ENCODE data around the gene CDH8. TPM values are rescaled to one million over a fixed set of nuclear protein-coding genes. Genes with fewer than 3 reads are reported as not detected.

The CDH8 gene
- total RNA-seq, 1 donor from 2014 or later = 0.78 TPM

GRCh38 chr16:61820820-61821219 is 215.4 kb downstream of the CDH8 start:
- no peak for TF ChIP-seq CTCF (IDR thresholded peaks at IDR 0.05)
- no peaks in the 10 kb centered on the region for H3K9me3 ChIP-seq
- DNase-seq (no peak), ATAC-seq (no peak)
- no peaks in the 10 kb centered on the region for H3K36me3 ChIP-seq
- no peaks in the 10 kb centered on the region for H3K27me3 ChIP-seq
- H3K4me1 ChIP-seq = no peaks in the 10 kb centered on the region
- intact Hi-C loops (cut with DNase I) = no loop called here
- no peak overlapping the region for H3K4me3 ChIP-seq
- H3K27ac ChIP-seq = no peak overlapping the region

GRCh38 chr16:61820398-61820797 is 215.8 kb downstream of the CDH8 start:
- Histone ChIP-seq H3K4me1 (no peaks in the 10 kb centered on the region), H3K27me3 (no peaks in the 10 kb centered on the region), H3K27ac (no peak overlapping the region), H3K4me3 (no peak overlapping the region), H3K9me3 (no peaks in the 10 kb centered on the region), H3K36me3 (no peaks in the 10 kb centered on the region)
- no peak for TF ChIP-seq CTCF (IDR thresholded peaks at IDR 0.05)
- DNase-seq = no peak
- ATAC-seq = no peak
- intact Hi-C loops (cut with DNase I) = no loop called here

GRCh38 chr16:61818850-61819249 is 217.4 kb downstream of the CDH8 start:
- H3K27me3 ChIP-seq = no peaks in the 10 kb centered on the region
- ATAC-seq = no peak
- no peaks in the 10 kb centered on the region for H3K36me3 ChIP-seq
- TF ChIP-seq CTCF (IDR thresholded peaks at IDR 0.05) = no peak
- H3K27ac ChIP-seq = no peak overlapping the region
- DNase-seq = no peak
- H3K4me1 ChIP-seq = no peaks in the 10 kb centered on the region
- no peaks in the 10 kb centered on the region for H3K9me3 ChIP-seq
- no peak overlapping the region for H3K4me3 ChIP-seq
- intact Hi-C loops (cut with DNase I) = no loop called here

GRCh38 chr16:61817583-61818278 is 218.5 kb downstream of the CDH8 start:
- intact Hi-C loops (cut with DNase I) = no loop called here
- Histone ChIP-seq H3K36me3 (no peaks in the 10 kb centered on the region), H3K9me3 (no peaks in the 10 kb centered on the region), H3K4me1 (no peaks in the 10 kb centered on the region), H3K4me3 (no peak overlapping the region), H3K27me3 (no peaks in the 10 kb centered on the region), H3K27ac (no peak overlapping the region)
- TF ChIP-seq CTCF (IDR thresholded peaks at IDR 0.05) = no peak
- ATAC-seq (no peak), DNase-seq (no peak)

GRCh38 chr16:61814726-61815347 is 221.4 kb downstream of the CDH8 start:
- Histone ChIP-seq H3K27me3 (no peaks in the 10 kb centered on the region), H3K9me3 (no peaks in the 10 kb centered on the region), H3K4me1 (no peaks in the 10 kb centered on the region), H3K36me3 (no peaks in the 10 kb centered on the region), H3K27ac (no peak overlapping the region), H3K4me3 (no peak overlapping the region)
- intact Hi-C loops (cut with DNase I) = no loop called here
- no peak for ATAC-seq
- DNase-seq = no peak
- TF ChIP-seq CTCF (IDR thresholded peaks at IDR 0.05) = no peak
